MM.1S (cell line): Measurements from ENCODE around the gene ACSS1.

ENCODE experiments used
- CTCF ChIP-seq: fragments of 300-600 bp; sonication (generic); IDR thresholded peaks from 2 replicates; pipeline ENCODE4 v1.5.1; 2016; ENCODE audit warnings: antibody characterized with exemption, low read length, mixed read lengths
- EZH2 ChIP-seq: fragments of 300-600 bp; sonication (generic); optimal IDR thresholded peaks from 2 replicates; pipeline ENCODE3; 2017; ENCODE audit warnings: low read depth, mild to moderate bottlenecking, antibody characterized with exemption, low read length, mixed read lengths
- EZH2phosphoT487 ChIP-seq: fragments of 300-600 bp; sonication (generic); IDR thresholded peaks from 2 replicates; pipeline ENCODE4 v1.6.1; 2018; ENCODE audit warnings: antibody characterized with exemption, low read length

DNA sequence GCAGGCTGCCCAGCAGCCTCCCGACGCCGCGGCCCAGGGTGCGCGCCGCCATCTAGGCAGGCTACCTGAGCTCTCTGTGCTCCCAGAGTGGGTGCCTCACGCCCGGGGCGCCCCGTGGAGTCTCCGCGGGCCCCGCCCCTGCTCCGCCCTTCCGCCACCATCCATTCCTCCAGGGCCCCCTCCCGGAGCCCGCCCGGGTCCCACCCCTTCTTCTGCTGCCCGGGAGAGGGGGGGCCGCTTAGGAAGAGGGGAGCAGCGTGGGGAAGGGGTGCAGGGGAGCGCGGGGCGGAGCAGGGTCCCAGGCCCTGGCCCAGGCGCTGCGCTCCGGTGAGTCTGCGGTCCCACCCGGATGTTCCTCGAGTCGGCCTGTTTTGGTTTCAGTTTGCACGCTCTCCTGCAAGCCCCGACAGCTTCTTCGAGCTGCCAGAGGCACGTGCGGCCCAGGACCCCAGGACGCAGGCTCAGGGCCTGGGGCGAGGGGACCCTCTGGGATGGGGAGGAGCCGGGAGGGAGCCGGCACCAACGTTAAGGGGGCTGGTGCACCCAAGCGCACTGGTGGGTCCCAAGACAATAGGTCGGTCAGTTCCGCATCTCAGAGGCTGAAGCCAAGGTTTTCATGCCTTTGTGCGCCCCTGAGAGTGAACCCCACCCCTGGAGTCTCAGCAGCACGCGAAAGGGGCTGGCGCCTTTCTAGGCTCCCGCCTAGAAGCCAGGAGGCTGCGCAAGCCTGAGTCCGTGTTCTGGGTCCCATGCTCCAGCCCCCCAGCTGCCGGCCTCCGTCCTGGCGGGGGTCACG, at the start of gene ACSS1:
- TF ChIP-seq EZH2phosphoT487 (no peak), CTCF (no peak), EZH2 (no peak)
